A204.1 (cell line): ENCODE measurements around the gene NPFF.
A peak's percentile ranks its signal among the peaks of the same experiment; 100 is the strongest.
"Not testable (repeated sequence)": the region's sequence is repeated elsewhere in the genome, so short reads cannot be mapped to it uniquely, and the experiment has no call there.

Experiments used
- FAIRE-seq: peaks from 2 replicates; lab custom pipeline; 2012; peaks lifted over from hg19 to GRCh38; lab: Jason Lieb, UNC

Gene NPFF, protein sequence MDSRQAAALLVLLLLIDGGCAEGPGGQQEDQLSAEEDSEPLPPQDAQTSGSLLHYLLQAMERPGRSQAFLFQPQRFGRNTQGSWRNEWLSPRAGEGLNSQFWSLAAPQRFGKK

DNA sequence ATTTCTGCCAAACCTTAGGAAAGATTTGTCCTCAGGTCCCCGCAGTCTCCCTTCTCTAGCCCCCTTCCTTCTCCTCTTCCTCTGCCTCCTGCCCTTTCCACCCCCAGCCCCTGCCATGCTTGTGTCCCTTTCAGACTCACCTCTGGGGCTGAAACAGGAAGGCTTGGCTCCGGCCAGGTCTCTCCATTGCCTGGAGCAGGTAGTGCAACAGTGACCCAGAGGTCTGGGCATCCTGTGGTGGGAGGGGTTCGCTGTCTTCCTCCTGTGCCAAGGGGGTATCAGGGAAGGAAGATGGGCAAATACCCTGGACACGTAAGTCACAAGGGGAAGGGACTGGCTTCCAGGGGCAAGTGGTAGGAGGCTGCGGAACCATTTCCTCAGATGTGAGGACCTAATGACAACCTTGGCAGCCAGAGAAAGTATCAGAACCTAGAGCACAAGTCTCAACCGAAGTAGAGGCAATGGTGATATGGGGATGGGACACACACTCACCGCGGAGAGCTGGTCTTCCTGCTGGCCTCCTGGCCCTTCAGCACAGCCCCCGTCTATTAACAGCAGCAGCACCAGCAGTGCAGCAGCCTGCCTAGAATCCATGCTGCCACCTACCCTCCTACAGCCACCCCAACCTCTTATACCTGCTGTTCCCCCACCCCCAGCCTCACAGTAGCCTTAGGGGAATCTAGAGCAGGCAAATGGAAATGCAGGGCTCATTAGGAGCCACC, at the start of gene NPFF:
Gene NPFF (minus strand): TSS at position 604 of the 722 bp plus-strand sequence. CDS start 10 bp downstream, at position 594.
- no peak for FAIRE-seq

DNA sequence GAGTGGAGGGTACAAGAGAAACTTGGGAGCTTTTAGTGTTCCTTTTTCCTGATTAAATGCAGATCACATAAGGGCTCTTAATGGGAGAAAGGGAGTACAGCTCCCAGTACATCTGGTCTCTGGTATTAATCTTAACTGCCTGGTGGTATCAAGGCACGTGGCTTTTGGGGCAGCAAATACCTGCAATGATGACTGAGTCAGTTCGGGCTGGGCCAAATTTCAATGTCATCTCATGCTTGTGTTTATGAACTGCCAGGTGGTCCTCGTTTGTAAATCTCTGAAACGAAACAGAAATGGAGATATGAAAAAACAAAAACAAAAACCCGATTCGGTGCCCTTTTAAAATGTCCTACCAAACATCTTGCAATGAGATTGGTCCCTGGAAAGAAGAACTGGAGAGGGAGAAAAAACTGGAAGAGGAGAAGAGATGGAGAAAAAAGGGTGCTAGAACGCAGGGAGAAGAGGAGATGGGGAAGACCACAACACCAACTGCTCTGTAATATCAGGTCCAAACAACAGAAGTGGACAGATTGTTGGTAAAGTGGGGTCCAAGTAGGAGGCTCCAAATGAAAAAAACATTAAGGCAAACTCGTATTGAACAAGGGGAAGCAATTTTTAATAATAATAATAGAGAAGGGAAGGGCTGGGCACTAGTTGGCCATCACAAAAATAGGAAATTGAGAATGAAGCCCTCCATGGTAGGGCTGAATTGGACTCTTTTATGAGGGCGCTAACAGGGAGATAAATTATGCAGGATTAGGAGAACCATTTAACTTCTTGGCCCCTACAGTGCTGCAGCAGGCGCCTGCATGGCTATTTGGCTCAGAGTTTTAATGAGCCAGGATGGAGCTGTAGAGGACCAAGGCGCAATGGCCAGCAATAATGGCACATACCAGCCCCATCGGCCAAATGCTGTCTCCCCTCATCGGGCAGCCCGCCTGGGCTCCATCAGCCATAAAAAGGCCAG, 45.4 kb upstream of the NPFF start:
- no peak for FAIRE-seq

DNA sequence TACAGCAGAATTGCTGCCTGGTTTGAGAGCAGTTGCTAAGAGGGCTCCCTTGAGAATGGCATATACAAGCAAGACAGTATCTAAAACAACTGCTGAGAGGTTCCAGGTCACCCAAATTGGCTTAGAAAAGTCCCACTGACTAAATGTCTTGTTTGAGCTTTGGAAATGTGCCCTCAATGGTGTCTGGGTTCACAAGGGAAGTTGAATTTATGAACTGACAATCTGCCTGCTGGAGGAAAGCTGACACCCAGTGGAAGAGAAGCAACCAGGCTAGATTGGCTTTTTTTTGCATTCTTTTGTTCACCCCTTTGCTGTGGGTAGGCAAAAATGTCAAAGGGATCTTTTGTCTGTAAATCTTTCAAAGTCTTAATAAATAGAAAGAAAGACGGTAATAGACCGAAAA, 44.6 kb upstream of the NPFF start:
- no peak for FAIRE-seq

DNA sequence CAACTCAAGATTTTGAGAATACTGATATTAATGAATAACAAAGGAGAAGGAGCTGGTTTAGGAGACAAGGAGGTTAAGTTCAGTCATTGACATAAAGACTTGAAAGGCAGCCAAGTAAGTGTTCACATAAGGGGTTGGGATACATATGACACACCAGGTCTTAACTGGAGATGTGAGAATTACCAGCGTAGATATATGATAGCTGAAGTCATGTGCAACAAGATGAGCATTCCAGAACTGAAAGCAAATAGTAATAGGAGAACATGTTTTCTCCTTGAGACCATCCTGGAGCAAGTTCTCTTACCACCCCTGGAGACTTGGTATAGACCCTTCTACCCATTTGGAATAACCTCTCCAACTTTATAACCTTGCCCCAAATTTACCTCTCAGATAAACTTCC, 43.3 kb upstream of the NPFF start:
- FAIRE-seq: no peak

DNA sequence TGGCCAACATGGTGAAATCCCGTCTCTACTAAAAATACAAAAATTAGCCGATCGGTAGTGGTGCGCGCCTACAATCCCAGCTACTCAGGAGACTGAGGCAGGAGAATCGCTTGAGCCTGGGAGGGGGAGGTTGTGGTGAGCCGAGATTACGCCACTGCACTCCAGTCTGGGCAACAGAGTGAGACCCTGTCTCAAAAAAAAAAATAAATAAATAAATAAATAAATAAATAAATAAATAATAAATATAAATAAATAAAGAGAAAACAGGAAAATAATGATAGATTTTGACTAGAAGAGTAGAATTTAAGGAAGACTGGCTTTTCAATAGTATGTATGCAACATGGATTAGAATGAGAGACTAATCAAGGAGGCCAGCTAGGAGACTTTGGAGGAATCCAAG, 42.8 kb upstream of the NPFF start:
- not testable (repeated sequence) for FAIRE-seq

DNA sequence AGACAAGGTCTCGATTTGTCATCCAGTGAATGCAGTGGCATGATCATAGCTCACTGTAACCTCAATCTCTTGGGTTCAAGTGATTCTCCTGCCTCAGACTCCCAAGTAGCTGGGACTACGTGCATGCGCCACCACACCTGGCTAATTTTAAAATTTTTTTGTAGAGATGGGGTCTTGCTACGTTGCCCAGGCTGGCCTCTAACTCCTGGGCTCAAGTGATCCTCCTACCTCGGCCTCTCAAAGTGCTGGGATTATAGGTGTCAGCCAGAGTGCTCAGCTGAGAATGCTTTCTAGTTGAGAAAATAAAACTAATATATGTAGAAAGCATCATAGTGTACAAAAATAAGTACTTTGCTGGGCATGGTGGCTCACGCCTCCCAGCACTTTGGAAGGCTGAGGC, 41.1 kb upstream of the NPFF start:
- not testable (repeated sequence) for FAIRE-seq

DNA sequence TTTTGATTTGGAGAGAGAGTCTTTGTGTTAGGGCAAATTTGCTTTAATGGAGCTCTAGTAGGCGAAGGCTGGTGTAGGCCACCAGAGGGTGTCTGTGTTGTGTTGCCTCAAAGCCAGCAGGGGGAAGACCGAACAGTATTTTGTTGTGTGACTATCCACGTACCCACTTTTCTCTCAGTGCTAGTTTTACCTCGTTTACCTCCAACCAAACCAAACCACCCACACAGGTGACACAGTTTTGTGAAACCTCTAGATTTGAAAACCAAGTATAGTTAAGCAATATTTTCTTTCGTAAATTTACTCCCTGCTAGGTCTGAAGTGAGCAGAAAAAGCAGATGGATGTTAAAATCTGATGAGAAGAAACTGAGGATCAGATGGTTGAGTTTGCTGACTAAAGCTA, 36.3 kb upstream of the NPFF start:
- peak; percentile 93 for FAIRE-seq

DNA sequence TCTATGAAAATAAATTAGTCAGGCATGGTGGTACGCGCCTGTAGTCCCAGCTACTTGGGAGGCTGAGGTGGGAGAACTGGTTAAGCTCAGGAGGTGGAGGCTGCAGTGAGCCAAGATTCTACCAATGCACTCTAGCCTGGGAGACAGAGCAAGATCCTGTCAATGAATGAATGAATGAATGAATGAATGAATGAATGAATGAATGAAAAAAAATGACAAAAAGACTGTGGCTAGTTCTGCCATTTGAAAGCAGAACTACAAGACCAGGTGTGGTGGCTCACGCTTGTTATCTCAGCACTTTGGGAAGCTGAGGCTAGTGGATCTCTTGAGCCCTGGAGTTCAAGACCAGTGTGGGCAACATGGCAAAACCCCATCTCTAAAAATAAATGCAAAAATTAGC, 32.2 kb upstream of the NPFF start:
- no peak for FAIRE-seq

DNA sequence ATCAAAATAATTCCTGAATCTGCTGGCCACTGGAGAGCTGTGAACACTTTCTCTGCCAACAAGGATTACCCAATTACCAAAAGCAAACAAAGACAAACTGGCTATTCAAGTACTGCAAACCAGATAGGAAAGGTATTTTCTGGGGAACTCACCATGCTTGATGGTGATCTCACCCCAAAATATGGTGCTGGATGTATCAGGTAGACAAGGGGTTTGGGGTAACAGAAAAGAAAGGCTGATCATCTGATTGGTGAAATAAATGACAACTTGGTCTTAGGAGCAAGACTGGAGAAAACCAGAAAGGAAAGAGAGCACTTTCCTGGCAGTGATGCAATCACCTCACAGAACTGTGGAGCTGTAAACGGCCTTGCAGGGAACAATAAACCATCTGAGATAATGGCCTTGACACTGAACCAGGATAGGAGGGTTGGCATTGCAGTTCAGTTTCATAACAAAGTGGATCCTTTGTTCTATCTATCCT, 31.0 kb upstream of the NPFF start:
- FAIRE-seq: no peak

DNA sequence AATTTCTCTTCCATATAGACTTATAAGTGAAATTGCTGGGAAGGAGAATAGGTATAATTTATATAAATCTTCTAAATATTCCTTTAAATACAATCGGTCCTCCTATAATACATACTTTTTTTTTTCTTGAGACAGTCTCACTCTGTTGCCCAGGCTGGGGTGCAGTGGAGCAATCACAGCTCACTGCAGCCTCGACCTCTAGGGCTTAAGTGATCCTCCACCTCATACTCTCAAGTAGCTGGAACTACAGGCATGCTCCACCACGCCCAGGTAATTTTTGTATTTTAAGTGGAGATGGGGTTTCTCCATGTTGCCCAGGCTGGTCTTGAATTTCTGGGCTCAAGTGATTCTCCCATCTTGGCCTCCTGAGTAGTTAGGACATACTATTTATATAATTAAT, 29.7 kb upstream of the NPFF start:
- FAIRE-seq: no peak

DNA sequence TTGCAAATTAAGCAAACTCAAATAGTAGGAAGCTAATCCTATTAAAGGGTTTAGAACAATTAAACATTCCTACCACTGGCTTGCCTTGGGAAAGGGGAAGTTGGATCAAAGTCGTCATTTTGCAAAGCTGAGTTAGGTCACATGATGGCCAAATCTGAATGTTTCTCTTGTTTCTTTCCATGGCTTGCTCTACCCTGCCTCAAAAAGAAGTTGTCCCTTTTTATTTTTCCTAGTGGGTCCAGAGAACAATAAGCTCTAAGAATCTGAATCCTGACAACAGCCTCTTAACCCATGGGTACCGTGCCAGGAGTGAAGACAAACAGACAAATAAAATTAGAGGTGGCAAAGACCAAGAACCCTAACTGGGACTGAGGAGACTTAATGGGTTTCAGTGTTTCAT, 26.2 kb upstream of the NPFF start:
- no peak for FAIRE-seq

DNA sequence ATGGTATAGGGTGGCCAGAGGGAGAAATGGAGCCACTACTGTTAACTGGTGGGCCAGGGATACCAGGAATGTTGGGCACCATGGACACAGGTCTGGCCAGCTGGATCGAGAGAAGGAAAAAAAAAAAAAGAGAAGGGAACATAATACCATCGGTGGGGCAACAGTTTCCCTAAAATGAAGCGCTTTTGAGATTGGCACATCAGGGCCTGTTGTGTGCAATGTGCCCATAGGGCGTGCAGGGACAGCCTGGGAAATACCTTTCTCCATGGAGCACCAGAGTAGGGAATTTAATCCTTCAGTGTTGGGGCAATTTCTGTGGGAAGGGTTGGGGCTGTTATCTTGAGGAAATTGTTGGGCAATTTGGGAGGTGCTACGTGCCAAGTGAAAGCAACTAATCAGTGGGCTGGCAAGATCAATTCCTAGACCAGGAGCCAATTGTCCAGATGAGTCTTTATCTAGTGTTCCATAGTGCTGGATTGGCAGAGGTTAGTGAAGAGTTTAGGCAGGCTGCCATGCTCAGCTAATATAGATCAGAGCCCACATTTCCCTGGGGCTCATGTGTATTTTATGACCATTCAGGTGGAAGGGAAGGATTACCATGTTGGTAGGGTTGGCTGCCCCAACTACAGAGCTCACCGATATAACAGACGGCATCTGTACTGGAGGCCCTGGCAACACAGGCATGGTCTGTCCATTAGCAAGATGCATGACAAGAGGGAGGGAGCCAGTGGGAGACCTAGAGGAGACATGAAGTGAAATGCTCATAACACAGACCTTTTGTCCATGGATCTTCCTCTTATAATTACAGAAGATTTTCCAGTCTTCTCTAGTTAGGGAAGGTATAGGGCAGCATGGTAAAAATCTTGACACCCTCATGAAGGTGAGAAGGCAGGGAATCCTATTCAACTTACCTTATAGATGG, 25.5 kb upstream of the NPFF start:
- no peak for FAIRE-seq

DNA sequence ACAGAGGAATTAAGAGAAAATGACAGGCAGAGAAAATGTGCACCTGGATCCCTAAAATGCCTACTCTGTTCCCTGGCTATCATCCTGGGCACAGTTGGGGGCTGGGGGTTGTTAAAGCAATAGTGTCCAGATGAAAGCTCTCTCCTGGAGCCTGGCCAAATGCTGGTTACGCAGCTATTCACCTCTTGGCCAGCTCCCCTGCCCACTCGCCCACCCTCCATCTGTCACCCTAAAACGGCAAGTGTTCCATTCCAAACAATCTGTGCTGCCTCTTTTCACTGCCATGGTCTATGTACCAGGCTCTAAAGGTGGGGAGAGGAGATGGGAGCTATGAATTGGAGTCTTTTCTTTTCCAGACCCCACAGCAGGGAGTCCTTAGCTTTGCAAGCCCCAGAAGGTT, 24.7 kb upstream of the NPFF start:
- no peak for FAIRE-seq

DNA sequence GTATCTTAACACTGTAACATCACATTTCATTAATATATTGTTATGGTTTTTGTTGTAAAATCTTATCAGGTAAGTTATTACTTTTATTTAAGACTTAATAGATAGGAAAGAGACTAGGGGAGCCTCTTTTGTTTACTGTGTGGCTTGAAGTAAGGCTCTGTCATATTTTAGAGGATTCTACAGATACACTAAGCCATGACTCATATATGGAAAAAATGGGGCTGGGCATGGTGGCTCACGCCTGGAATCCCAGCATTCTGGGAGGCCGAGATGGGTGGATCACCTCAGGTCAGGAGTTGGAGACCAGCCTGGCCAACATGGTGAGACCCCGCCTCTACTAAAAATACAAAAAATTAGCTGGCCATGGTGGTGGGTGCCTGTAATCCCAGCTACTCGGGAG, 23.6 kb upstream of the NPFF start:
- no peak for FAIRE-seq

DNA sequence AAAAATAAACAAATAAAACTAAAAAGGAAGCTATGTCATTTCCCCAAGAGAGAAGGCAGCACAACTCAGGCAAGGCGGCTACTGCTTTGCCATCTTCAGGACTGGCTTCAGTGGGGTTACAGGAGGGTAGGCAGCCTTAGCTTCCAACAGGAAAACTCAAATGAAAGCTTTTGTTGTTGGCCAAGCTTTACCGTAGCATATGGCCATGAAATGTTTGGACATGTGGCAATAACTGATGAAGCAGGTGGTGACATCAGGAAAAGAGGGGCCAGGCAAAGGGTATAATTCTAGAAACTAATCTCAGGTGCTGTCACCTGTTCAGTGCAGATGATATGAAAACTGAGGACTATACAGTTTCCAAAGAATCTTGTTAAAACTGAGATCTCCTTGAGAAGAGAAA, 22.8 kb upstream of the NPFF start:
- FAIRE-seq: no peak

DNA sequence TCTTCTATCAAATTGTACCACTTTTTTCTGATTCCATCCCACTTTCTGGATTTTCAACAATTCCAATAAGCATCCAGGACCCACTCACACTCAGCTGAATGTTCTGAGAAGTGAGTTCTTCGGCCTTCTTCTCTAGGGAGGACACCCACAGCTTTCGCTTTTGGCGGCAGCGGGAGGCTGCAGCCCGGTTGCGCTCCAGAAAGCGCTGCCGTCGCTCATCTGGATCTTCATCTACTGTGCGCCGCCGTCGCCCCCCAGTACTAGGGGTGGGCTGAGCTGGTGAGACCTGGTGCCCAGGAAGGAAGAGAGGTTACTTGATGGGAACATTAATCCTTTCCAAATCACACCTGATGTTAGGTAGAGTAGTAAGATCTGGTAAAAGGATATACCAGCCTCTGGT, 17.2 kb upstream of the NPFF start:
- FAIRE-seq: no peak

DNA sequence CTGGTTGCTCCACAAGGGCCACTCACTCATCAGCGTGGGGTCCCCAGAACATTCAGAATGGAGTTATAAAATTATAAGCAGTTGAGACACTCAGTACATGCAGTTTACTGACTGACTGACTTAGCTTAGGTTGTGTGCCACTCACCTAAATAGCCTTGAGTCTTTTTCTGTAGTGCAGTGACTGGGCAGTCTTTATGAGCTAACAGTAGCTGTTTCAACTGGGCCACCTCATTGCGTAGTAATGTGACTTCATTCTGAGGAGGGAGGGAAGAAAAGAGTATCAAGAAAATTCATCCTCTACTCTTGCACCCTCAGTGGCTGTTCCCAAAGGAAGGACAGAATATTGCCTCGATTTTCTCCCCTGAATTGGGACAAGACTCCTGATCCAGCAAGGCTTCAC, 15.8 kb upstream of the NPFF start:
- no peak for FAIRE-seq

DNA sequence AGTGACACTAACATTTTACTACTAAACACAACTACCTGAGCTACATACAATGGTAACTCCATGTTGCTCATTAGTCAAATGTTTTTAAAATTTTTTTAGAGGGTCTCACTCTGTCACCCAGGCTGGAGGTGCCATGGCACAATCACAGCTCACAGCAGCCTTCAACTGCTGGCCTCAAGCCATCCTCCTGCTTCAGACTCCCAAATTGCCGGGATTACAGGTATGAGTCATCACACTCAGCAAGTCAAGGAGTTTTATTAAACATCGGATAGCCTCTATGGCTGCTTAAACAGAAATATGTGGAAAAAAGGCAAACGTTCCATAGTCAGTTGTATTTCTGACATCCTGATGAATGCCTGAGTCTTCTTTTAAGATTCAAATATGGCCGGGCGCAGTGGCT, 11.1 kb upstream of the NPFF start:
- no peak for FAIRE-seq

DNA sequence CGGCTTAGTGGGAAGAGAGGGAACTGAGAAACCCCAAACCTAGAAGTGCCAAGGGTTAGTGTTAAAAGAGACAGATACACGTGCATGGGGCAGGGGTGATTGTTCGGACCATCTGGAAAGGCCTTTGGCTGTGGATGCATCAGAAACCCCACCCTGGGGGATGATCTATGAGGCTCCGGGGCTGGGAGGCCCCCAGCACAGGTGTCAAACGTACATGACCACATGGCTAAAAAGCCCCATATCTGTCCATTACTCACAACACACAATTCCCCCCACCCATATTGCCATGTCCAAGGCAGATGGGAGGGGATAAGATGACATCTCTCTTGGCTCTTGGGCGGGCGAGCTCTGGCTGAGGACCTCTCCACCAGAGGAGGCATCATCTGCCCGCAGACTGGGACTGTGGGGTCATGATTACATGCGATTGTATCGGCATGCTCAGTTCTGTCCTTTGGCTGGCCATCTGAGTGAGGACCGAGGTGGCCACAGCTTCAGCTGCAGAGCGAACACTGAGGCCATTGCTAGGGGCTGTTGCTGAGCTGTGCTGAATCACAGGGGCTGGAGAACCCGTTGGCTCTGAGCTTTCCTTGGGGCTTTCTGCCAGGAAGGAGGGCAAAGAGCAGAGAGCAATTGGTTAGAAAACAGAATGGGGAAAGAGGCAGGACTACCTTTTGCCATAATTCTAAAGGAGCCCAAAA, 9.6 kb upstream of the NPFF start:
- FAIRE-seq: no peak

DNA sequence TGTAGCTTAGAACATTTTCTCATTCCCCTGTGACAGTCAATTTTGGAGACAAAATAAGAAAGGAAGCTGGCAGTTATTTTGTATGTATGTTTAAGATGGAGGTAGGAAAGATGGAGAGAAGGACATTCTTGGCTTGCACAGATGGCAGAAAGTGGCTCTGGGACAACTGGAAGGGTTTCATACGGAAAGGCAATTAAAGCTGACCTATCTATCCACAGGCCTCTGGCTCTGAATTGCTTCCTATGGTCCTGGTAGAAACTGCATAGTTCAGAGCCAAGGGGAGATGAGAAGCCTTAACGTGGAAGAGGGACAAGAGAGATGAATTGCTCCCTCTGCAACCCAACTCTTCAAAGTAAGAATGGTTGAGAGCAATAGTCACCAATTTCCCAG, 8.0 kb upstream of the NPFF start:
- FAIRE-seq: no peak

DNA sequence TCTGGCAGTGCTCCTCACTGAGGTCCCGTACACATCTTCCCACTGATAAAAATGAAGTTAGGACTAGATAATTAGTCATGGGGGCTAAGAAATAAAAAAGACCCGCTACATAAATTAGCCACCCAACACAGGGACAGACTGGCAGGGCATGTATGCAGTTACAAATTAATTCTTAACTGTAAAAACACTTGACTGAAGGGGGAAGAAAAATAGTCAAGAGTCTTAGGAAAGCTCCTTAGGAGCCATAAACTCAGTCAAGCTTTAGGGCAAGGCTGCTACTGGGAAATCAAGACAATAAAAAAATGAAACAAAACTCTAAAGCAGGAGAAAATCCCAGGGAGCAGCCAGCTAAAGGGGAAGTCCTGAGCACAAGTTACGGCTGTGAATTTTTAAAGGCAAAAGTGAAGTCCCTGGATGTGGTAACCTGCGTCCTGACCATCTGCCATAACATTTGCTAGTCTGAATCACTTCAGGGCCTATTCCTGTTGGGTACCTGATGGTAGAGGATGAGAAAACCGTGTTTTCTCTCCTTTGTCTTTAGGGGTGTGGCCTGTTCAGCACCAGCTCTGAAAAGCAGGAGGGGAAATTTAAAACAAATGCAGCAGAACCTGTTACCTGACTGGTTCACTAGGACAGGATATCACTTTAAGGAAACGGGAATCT, 7.5 kb upstream of the NPFF start:
- no peak for FAIRE-seq
